NCI-H1436 treated with DMSO at 0.1 percent for 48 hours (cell line): ENCODE data around the gene APCDD1.
"Not testable (repeated sequence)": the region's sequence is repeated elsewhere in the genome, so short reads cannot be mapped to it uniquely, and the experiment has no call there.

Experiments
- DNase-seq: peaks from one replicate; lab custom pipeline; 2025; lab: John Stamatoyannopoulos, UW

APCDD1 gene

DNA sequence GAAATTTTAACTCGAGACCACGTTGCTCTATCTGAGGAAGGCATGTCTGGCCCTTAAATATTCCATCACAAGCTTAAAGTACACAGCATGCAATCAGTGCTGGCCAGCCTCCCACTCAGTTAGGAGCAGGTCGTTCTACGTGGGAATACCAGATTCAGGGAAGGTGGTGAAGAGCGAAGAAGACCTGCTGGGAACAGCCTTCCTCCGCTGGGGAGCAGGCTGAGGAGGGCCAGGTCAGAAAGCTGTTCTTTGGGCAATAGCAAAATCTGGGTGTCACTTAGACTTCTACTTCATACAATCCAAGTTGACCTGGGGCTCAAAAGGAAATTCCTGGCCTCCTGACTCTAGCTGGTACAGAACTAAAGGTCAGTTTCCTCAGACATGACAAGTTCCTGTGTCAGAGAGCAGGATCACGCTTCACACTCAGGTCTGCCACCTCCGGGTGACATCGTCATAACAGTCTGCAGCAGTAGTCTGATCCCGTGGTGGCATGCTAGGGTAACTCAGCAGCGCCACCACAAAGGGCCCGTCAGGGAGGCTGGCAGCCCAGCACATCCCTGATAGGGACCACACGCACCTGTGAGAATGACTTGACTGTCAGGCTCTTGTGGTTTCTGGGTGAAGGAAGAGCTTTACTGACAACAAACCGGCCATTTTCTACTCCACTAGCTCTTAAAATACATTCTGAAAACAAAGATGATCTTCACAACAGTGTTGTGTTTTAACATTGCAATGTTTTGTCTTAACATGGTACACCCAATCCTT is 36.1 kb downstream of the APCDD1 start:
- DNase-seq, result no peak

DNA sequence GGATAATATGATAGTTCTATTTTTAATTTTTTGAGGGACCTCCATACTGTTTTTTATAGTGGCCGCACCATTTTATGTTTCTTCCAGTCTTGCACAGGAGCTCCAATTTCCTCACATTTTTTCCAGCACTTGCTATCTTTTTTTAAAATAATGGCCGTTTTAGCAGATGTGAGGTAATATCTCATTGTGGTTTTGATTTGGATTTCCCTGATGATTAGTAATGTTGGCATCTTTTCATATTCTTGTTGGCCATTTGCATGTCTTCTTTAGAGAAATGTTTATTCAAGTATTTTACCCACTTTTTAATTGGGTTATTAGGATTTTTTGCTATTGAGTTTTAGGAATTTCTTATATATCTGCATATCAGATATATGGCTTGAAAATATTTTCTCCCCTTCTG is 41.5 kb downstream of the APCDD1 start:
- DNase-seq, result no peak

GRCh38 chr18:10497206-10497749 is 42.8 kb downstream of the APCDD1 start:
- DNase-seq, result no peak

- no peak for DNase-seq
These were observed 44.8 kb downstream of the APCDD1 start for GRCh38 chr18:10499230-10499629.

DNA sequence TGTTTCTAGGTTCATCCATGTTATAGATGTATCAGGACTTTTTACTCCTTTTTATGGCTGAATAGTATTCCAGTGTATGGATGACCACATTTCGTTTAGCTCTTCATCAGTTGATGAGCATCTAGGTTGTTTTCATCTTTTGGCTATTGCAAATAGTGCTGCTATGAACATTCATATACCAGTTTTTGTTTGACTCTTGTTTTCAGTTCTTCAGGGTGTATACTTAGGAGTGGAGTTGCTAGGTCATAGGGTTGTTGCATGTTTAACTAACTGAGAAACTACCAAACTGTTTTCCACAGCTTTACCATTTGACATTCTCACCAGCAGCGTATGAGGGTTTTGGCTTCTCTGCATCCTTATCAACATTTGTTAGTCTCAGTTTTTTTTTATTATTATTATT is 45.6 kb downstream of the APCDD1 start:
- no peak for DNase-seq

- DNase-seq, result no peak
These were observed 50.3 kb downstream of the APCDD1 start for GRCh38 chr18:10504723-10505122.

DNA sequence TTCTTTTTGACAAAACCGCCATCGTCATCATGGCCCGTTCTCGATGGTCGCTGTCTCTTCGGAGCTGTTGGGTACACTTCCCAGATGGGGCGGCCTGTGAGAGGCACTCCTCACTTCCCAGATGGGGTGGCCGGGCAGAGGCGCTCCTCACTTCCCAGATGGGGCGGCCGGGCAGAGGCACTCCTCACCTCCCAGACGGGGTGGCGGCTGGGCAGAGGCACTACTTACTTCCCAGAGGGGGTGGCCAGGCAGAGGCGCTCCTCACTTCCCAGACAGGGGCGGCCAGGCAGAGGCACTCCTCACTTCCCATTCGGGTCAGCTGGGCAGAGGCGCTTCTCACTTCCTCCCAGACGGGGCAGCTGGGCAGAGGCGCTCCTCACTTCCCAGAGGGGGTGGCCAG is 51.5 kb downstream of the APCDD1 start:
- not testable (repeated sequence) for DNase-seq

GRCh38 chr18:10508591-10508990 is 54.2 kb downstream of the APCDD1 start:
- DNase-seq, result no peak

DNA sequence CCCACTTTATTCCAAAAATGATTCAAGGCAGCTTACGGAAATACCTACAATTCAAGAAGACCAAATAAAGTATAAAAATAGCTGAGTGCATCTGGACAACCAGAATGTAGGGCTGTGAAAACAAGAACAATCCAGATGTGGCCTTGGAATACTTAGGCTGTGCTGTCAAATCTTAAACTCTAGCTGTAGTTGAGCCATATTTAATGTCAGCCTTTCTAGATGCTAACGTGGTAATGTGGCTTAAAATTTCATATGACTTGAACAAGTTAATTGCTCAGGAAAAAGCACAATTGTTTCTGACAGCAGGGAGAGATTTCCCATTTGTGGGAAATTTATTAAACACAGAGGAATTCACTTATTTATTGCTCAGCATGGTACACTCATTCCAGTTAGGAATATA is 56.8 kb downstream of the APCDD1 start:
- no peak for DNase-seq

DNA sequence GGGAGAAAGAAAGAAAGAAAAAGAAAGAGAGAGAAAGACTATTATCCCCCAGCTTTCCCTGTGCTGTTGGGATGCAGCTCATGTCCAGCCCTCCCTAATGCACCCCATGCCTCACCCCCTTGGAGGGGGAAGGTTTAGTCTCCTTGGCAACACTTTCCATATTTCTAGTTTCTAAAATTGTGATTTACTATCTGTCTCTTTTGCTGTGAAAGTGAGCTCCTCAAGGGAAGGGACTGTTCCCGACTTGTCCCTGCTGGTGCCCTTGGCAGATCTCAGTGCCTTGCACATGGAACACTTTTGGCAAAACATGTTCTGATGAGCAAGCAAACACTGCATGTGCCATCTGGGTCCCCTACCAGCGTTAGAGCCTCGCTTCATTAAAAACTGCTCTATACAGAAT is 59.6 kb downstream of the APCDD1 start:
- no peak for DNase-seq

GRCh38 chr18:10514601-10515000 is 60.2 kb downstream of the APCDD1 start:
- no peak for DNase-seq

DNA sequence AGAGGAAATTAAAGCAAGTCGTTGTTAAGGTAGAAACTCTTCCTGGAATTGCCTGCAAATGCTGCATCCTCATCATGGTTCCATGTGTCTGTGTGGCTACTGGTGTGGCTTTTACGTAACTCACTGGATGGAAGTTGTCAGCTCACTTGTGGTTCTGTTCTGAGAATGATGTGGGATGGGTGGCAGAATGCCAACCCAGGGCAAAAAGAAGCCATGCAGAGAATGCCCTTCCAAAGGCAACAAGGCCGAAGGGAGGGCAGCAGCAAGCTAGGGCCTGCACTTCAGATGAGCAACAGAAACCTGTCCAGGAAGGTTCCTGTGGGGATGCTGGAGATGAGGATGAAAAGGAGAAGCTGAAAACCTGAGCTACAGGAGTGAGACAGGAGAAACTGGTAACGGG is 61.0 kb downstream of the APCDD1 start:
- DNase-seq, result no peak

DNA sequence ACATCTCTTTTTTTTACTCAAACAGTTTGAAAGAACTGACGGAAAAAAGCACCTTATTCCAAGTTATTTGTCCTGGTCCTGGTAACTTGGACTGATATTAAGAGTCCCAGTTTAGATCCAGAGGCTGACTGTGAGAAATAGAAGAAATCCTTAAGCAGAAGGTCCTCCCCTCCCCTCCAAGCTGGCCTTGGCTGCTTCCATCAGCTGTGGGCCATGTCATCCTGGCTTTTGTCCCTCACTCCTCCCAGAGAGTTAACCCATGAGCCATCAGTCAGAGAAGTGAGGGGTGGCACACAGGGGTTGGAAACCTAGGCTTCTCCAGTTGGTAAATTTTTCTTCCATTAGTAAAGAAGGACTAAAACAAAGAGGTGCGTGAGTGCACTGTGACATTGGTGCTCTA is 61.6 kb downstream of the APCDD1 start:
- no peak for DNase-seq

GRCh38 chr18:10518595-10519255 is 64.3 kb downstream of the APCDD1 start:
- DNase-seq, result no peak

- DNase-seq, result no peak
These were observed 64.9 kb downstream of the APCDD1 start for GRCh38 chr18:10519366-10519765.

GRCh38 chr18:10519999-10520935 is 65.8 kb downstream of the APCDD1 start:
- peak; percentile 16 for DNase-seq

DNA sequence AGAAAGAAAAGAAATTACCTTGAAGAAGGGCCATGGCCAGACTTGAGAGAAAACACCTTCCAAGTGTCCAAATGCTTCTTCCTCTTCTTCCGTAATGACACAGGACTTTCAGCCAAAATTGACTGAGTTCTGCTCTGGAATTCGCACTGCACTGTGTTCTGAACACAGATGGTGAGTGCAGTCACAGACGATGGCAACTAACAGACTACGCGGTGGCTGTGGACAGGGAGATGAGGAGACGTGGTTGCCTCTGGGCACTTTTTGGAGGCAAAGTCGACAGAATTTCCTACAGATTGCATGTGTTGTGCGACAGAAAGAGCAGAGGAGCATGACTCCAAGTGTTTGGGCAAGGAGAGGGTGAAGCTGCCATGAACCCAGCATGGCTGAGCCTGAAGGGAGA is 67.1 kb downstream of the APCDD1 start:
- no peak for DNase-seq

GRCh38 chr18:10522574-10522973 is 68.1 kb downstream of the APCDD1 start:
- no peak for DNase-seq

GRCh38 chr18:10523544-10523943 is 69.1 kb downstream of the APCDD1 start:
- no peak for DNase-seq

- DNase-seq, result no peak
These were observed 70.3 kb downstream of the APCDD1 start for GRCh38 chr18:10524507-10525370.

DNA sequence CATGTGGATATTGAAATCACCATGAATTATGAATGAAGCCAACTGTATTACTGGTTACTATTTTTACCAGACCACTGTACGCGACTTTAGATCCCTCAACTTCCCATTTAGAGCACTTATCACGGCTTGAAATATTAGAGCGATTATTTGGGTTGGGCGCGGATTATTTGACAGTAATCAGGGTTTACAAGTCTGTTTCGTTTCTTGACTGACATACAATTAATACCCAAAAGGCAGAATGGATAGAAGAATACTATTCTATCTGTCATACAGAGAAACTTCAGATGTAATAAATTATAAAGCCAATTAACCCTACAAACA is 70.9 kb downstream of the APCDD1 start:
- no peak for DNase-seq
